Vagina (tissue), 2 donors: ENCODE results near the gene IWS1. TPM values are rescaled to one million over a fixed set of nuclear protein-coding genes. Genes with fewer than 3 reads are reported as not detected.
"Not testable (repeated sequence)": the region's sequence is repeated elsewhere in the genome, so short reads cannot be mapped to it uniquely, and the experiment has no call there.

Experiments
- DNase-seq, 2 donors: peaks; one replicate each; pipeline ENCODE4 v3.0.0-alpha.2; 2017; ENCODE audit errors: extremely low spot score in 2 of 2
- H3K27ac ChIP-seq: fragments of 200-600 bp; sonication (generic); one replicate; pipeline ENCODE4 v1.5.1; 2019
- H3K27me3 ChIP-seq: fragments of 200-600 bp; sonication (generic); one replicate; pipeline ENCODE4 v1.5.1; 2019
- H3K36me3 ChIP-seq, 2 donors: fragments of 200-600 bp; sonication (generic); one replicate each; pipeline ENCODE4 v1.5.1; 2017 to 2019
- H3K4me1 ChIP-seq: fragments of 200-600 bp; sonication (generic); one replicate; pipeline ENCODE4 v1.5.1; 2019
- H3K4me3 ChIP-seq, 2 donors: fragments of 200-600 bp; sonication (generic); 1 replicate in 1 of 2; 2 replicates in 1 of 2; pipeline ENCODE4 v1.5.1; 2016 to 2019
- H3K9me3 ChIP-seq: fragments of 200-600 bp; sonication (generic); one replicate; pipeline ENCODE4 v1.5.1; 2019
- CTCF ChIP-seq, 3 experiments: fragments of 450-650 bp in 2 of 3; fragments of 200-600 bp in 1 of 3; sonication (generic) in 1 of 3; IDR thresholded peaks; one replicate each; pipeline ENCODE4 v1.5.1; 2017 to 2019; ENCODE audit warnings: antibody characterized with exemption in 3 of 3, mild to moderate bottlenecking in 2 of 3, moderate library complexity in 2 of 3
- POLR2A ChIP-seq, 2 donors: fragments of 450-650 bp; IDR thresholded peaks; one replicate each; pipeline ENCODE4 v1.6.1; 2017; ENCODE audit warnings: antibody characterized with exemption in 2 of 2, mild to moderate bottlenecking in 2 of 2, moderate library complexity in 2 of 2
- POLR2AphosphoS5 ChIP-seq, 2 donors: sonication (generic); formaldehyde crosslinking; IDR thresholded peaks; one replicate each; pipeline ENCODE4 v1.9.0; 2017; ENCODE audit warnings: antibody characterized with exemption in 2 of 2, mild to moderate bottlenecking in 2 of 2, low read depth in 1 of 2; ENCODE audit not compliant: insufficient read depth in 1 of 2
- intact Hi-C: fragments of 100-400 bp; cut with DNase I; formaldehyde crosslinking; loops from one replicate; pipeline ENCODE4 v1.15.1; 2023
- total RNA-seq: library from RNA; depleted of rRNA; stranded (reverse); fragments of >200 nt; gene quantifications from one replicate; pipeline ENCODE4 v1.2.3, GENCODE V29; 2016

Gene IWS1
- total RNA-seq, 1 donor from 2014 or later: 40.8 TPM

- no peaks in the 10 kb centered on the region for H3K9me3 ChIP-seq
- no peaks in the 10 kb centered on the region for H3K27me3 ChIP-seq
- H3K27ac ChIP-seq: no peak overlapping the region
- peak; percentile 34 to 52 for DNase-seq
- intact Hi-C loops: no loop called here
- no peak overlapping the region for H3K4me3 ChIP-seq
- peaks cover 8% of the 10 kb centered on the region for H3K4me1 ChIP-seq
- H3K36me3 ChIP-seq: no peaks in the 10 kb centered on the region
- TF ChIP-seq POLR2AphosphoS5 (IDR thresholded peaks at IDR 0.05; ENCODE audit: insufficient read depth in 1 of 2, low read depth in 1 of 2): no peak
- TF ChIP-seq POLR2A (IDR thresholded peaks at IDR 0.05): no peak
- no peak for TF ChIP-seq CTCF (IDR thresholded peaks at IDR 0.05)
These were observed 18.9 kb upstream of the IWS1 start for GRCh38 chr2:127545189-127545588.

GRCh38 chr2:127543013-127543501, 16.8 kb upstream of the IWS1 start:
- H3K27me3 ChIP-seq, H3K36me3 ChIP-seq, H3K4me1 ChIP-seq, H3K4me3 ChIP-seq, intact Hi-C loops, H3K9me3 ChIP-seq, H3K27ac ChIP-seq, DNase-seq: not testable (repeated sequence)

GRCh38 chr2:127542231-127542630, 15.9 kb upstream of the IWS1 start:
- Histone ChIP-seq H3K4me3 (no peak overlapping the region), H3K27ac (no peak overlapping the region), H3K9me3 (no peaks in the 10 kb centered on the region), H3K27me3 (no peaks in the 10 kb centered on the region), H3K4me1 (peaks cover 8% of the 10 kb centered on the region), H3K36me3 (no peaks in the 10 kb centered on the region)
- DNase-seq: peak in 1 of 2 donors; percentile 77
- no peak for TF ChIP-seq CTCF (IDR thresholded peaks at IDR 0.05)
- intact Hi-C loops: no loop called here

GRCh38 chr2:127541809-127542208, 15.5 kb upstream of the IWS1 start:
- intact Hi-C loops: no loop called here
- no peaks in the 10 kb centered on the region for H3K27me3 ChIP-seq
- H3K4me1 ChIP-seq: peaks cover 8% of the 10 kb centered on the region
- TF ChIP-seq POLR2AphosphoS5 (IDR thresholded peaks at IDR 0.05; ENCODE audit: insufficient read depth in 1 of 2, low read depth in 1 of 2) (no peak), CTCF (IDR thresholded peaks at IDR 0.05) (no peak), POLR2A (IDR thresholded peaks at IDR 0.05) (no peak)
- H3K36me3 ChIP-seq: no peaks in the 10 kb centered on the region
- peak in 1 of 2 donors; percentile 72 for DNase-seq
- H3K4me3 ChIP-seq: no peak overlapping the region
- no peak overlapping the region for H3K27ac ChIP-seq
- H3K9me3 ChIP-seq: no peaks in the 10 kb centered on the region

GRCh38 chr2:127537644-127538043, 11.4 kb upstream of the IWS1 start:
- no peak for DNase-seq
- Histone ChIP-seq H3K27me3 (no peaks in the 10 kb centered on the region), H3K9me3 (no peaks in the 10 kb centered on the region), H3K4me1 (peaks cover 8% of the 10 kb centered on the region), H3K4me3 (no peak overlapping the region), H3K27ac (no peak overlapping the region), H3K36me3 (no peaks in the 10 kb centered on the region)
- TF ChIP-seq POLR2A (IDR thresholded peaks at IDR 0.05): no peak
- TF ChIP-seq POLR2AphosphoS5 (IDR thresholded peaks at IDR 0.05; ENCODE audit: insufficient read depth in 1 of 2, low read depth in 1 of 2): no peak
- no peak for TF ChIP-seq CTCF (IDR thresholded peaks at IDR 0.05)
- intact Hi-C loops: no loop called here
